Trophoblast cell (in vitro differentiated cells and primary cell): Measurements from ENCODE around the gene NPIPB2.

Source experiments
- DNase-seq, 2 donors: peaks; one replicate each; pipeline ENCODE4 v3.0.0-alpha.2; 2016
- H2AFZ ChIP-seq: 2 replicates; pipeline ENCODE4 v1.6.1; 2013; ENCODE audit warnings: low read length, moderate library complexity, mild to moderate bottlenecking; ENCODE audit not compliant: insufficient read depth, poor library complexity
- H2AK5ac ChIP-seq: 2 replicates; pipeline ENCODE4 v1.6.1; 2013; ENCODE audit warnings: mild to moderate bottlenecking, low read length
- H2BK120ac ChIP-seq: 2 replicates; pipeline ENCODE4 v1.6.1; 2013; ENCODE audit warnings: low read length, mild to moderate bottlenecking, moderate library complexity; ENCODE audit not compliant: insufficient read depth, poor library complexity
- H2BK12ac ChIP-seq: 2 replicates; pipeline ENCODE4 v1.6.1; 2013; ENCODE audit warnings: mild to moderate bottlenecking, low read length, moderate library complexity
- H2BK5ac ChIP-seq: 2 replicates; pipeline ENCODE4 v1.6.1; 2013; ENCODE audit warnings: low read length, low read depth, moderate library complexity, mild to moderate bottlenecking; ENCODE audit not compliant: poor library complexity
- H3K14ac ChIP-seq: 2 replicates; pipeline ENCODE4 v1.6.1; 2013; ENCODE audit warnings: mild to moderate bottlenecking, low read length
- H3K18ac ChIP-seq: 2 replicates; pipeline ENCODE4 v1.6.1; 2013; ENCODE audit warnings: mild to moderate bottlenecking, low read length
- H3K23ac ChIP-seq: 2 replicates; pipeline ENCODE4 v1.6.1; 2013; ENCODE audit warnings: low read length
- H3K27ac ChIP-seq: 2 replicates; pipeline ENCODE4 v1.5.1; 2013; ENCODE audit warnings: low read depth, mild to moderate bottlenecking, inconsistent platforms, low read length, moderate library complexity
- H3K27me3 ChIP-seq: 2 replicates; pipeline ENCODE4 v1.6.1; 2013; ENCODE audit warnings: inconsistent platforms, mild to moderate bottlenecking, low read length, moderate library complexity; ENCODE audit not compliant: insufficient read depth
- H3K36me3 ChIP-seq, 2 experiments: 1 replicate in 1 of 2; 2 replicates in 1 of 2; pipeline ENCODE4 v1.6.1; 2013; ENCODE audit warnings: low read length in 2 of 2, mild to moderate bottlenecking in 2 of 2, moderate library complexity in 1 of 2; ENCODE audit not compliant: insufficient read depth in 2 of 2, control insufficient read depth in 1 of 2
- H3K4ac ChIP-seq: 2 replicates; pipeline ENCODE4 v1.6.1; 2013; ENCODE audit warnings: low read depth, mild to moderate bottlenecking, low read length, moderate library complexity
- H3K4me1 ChIP-seq, 2 experiments: 1 replicate in 1 of 2; 2 replicates in 1 of 2; pipeline ENCODE4 v1.6.1; 2013; ENCODE audit warnings: low read length in 2 of 2, mild to moderate bottlenecking in 2 of 2, moderate library complexity in 1 of 2; ENCODE audit not compliant: insufficient read depth in 2 of 2, control insufficient read depth in 1 of 2
- H3K4me2 ChIP-seq: 2 replicates; pipeline ENCODE4 v1.6.1; 2013; ENCODE audit warnings: inconsistent platforms, mild to moderate bottlenecking, low read length, moderate library complexity
- H3K4me3 ChIP-seq: 2 replicates; pipeline ENCODE4 v1.5.1; 2013; ENCODE audit warnings: mild to moderate bottlenecking, low read depth, low read length, inconsistent platforms
- H3K79me1 ChIP-seq: one replicate; pipeline ENCODE4 v1.6.1; 2013; ENCODE audit warnings: low read length
- H3K79me2 ChIP-seq: 2 replicates; pipeline ENCODE4 v1.6.1; 2013; ENCODE audit warnings: low read length, mild to moderate bottlenecking; ENCODE audit not compliant: control insufficient read depth, insufficient read depth, poor library complexity
- H3K9ac ChIP-seq: 2 replicates; pipeline ENCODE4 v1.6.1; 2013; ENCODE audit warnings: mild to moderate bottlenecking, low read length
- H3K9me3 ChIP-seq: 2 replicates; pipeline ENCODE4 v1.6.1; 2013; ENCODE audit warnings: low read depth, mild to moderate bottlenecking, control low read depth, inconsistent platforms, low read length; ENCODE audit not compliant: insufficient read depth
- H4K12ac ChIP-seq: 2 replicates; pipeline ENCODE4 v1.6.1; 2013; ENCODE audit warnings: low read depth, mild to moderate bottlenecking, low read length, moderate library complexity
- H4K8ac ChIP-seq: 2 replicates; pipeline ENCODE4 v1.6.1; 2013; ENCODE audit warnings: low read depth, mild to moderate bottlenecking, low read length, moderate library complexity
- H4K91ac ChIP-seq: one replicate; pipeline ENCODE4 v1.6.1; 2013; ENCODE audit warnings: low read depth, mild to moderate bottlenecking, low read length, moderate library complexity
- WGBS: extraction: QIAGEN DNeasy Blood & Tissue Kit; methylation state at CpG from one replicate; pipeline ENCODE4 v1.1.7; 2013; ENCODE audit warnings: missing lambda C conversion rate; ENCODE audit not compliant: insufficient read length, insufficient coverage; ENCODE audit errors: extremely low coverage; 5-methylcytosine and 5-hydroxymethylcytosine counted together

Gene NPIPB2

GRCh38 chr16:11977376-11978041 is 35.7 kb upstream of the NPIPB2 start:
- H3K4ac ChIP-seq, result no peak overlapping the region
- no peaks in the 10 kb centered on the region for H3K9me3 ChIP-seq
- no peak for DNase-seq
- H3K79me1 ChIP-seq, result peaks cover 7% of the 10 kb centered on the region
- H3K27me3 ChIP-seq, result no peaks in the 10 kb centered on the region
- no peak overlapping the region for H3K14ac ChIP-seq
- H2AK5ac ChIP-seq, result no peak overlapping the region
- H4K91ac ChIP-seq, result no peak overlapping the region
- peaks cover 3 to 12% of the 10 kb centered on the region in 2 experiments for H3K4me1 ChIP-seq
- no peak overlapping the region for H4K12ac ChIP-seq
- H2BK12ac ChIP-seq, result no peak overlapping the region
- peak overlapping the region; percentile 99 for H3K4me2 ChIP-seq
- peak overlapping the region; percentile 86 for H3K4me3 ChIP-seq
- H3K27ac ChIP-seq, result no peak overlapping the region
- H3K23ac ChIP-seq, result no peak overlapping the region
- peaks cover 5% of the 10 kb centered on the region for H3K79me2 ChIP-seq
- no peak overlapping the region for H3K9ac ChIP-seq
- H2BK120ac ChIP-seq, result no peak overlapping the region
- H4K8ac ChIP-seq, result no peak overlapping the region
- H3K18ac ChIP-seq, result no peak overlapping the region
- H3K36me3 ChIP-seq, result no peaks in the 10 kb centered on the region
- no peak overlapping the region for H2BK5ac ChIP-seq
- no peak overlapping the region for H2AFZ ChIP-seq
- no CpG with 5 or more reads among the region's 12 CpGs for WGBS

GRCh38 chr16:11976850-11977375 is 35.1 kb upstream of the NPIPB2 start:
- peaks cover 3 to 12% of the 10 kb centered on the region in 2 experiments for H3K4me1 ChIP-seq
- H3K79me2 ChIP-seq, result peaks cover 5% of the 10 kb centered on the region
- H2AFZ ChIP-seq, result peak overlapping the region; percentile 92
- H4K91ac ChIP-seq, result peak overlapping the region; percentile 82
- H3K14ac ChIP-seq, result peak overlapping the region; percentile 80
- H3K79me1 ChIP-seq, result peaks cover 7% of the 10 kb centered on the region
- H3K23ac ChIP-seq, result no peak overlapping the region
- DNase-seq, result no peak
- no peak overlapping the region for H3K27ac ChIP-seq
- H3K9me3 ChIP-seq, result no peaks in the 10 kb centered on the region
- peak overlapping the region; percentile 99 for H3K4me2 ChIP-seq
- H3K36me3 ChIP-seq, result no peaks in the 10 kb centered on the region
- H2BK5ac ChIP-seq, result peak overlapping the region; percentile 47
- no peak overlapping the region for H2BK12ac ChIP-seq
- peak overlapping the region; percentile 22 for H4K12ac ChIP-seq
- H3K4ac ChIP-seq, result peak overlapping the region; percentile 76
- H3K9ac ChIP-seq, result peak overlapping the region; percentile 87
- H4K8ac ChIP-seq, result peak overlapping the region; percentile 85
- no peaks in the 10 kb centered on the region for H3K27me3 ChIP-seq
- H3K18ac ChIP-seq, result peak overlapping the region; percentile 92
- H3K4me3 ChIP-seq, result peak overlapping the region; percentile 86
- no CpG with 5 or more reads among the region's 22 CpGs for whole genome bisulfite sequencing
- peak overlapping the region; percentile 81 for H2BK120ac ChIP-seq
- peak overlapping the region; percentile 20 for H2AK5ac ChIP-seq

- Histone ChIP-seq H4K8ac (no peak overlapping the region), H3K14ac (no peak overlapping the region), H4K91ac (no peak overlapping the region), H3K9ac (no peak overlapping the region), H2BK120ac (no peak overlapping the region), H2BK12ac (no peak overlapping the region), H3K18ac (no peak overlapping the region), H2AK5ac (no peak overlapping the region), H3K79me1 (peaks cover 7% of the 10 kb centered on the region), H3K4me1 (peaks cover 3 to 12% of the 10 kb centered on the region in 2 experiments), H3K36me3 (no peaks in the 10 kb centered on the region), H2AFZ (no peak overlapping the region), H3K27ac (no peak overlapping the region), H3K9me3 (no peaks in the 10 kb centered on the region), H3K27me3 (no peaks in the 10 kb centered on the region), H2BK5ac (no peak overlapping the region), H3K4me2 (no peak overlapping the region), H4K12ac (no peak overlapping the region), H3K23ac (no peak overlapping the region), H3K4me3 (no peak overlapping the region), H3K79me2 (peaks cover 5% of the 10 kb centered on the region), H3K4ac (no peak overlapping the region)
- peak in 1 of 2 donors; percentile 49 for DNase-seq
- WGBS, result no CpG with 5 or more reads among the region's 5 CpGs
Observed at GRCh38 chr16:11973070-11973469, 31.2 kb upstream of the NPIPB2 start.

- Histone ChIP-seq H3K27ac (no peak overlapping the region), H3K18ac (no peak overlapping the region), H2BK12ac (no peak overlapping the region), H2BK120ac (no peak overlapping the region), H3K79me1 (peaks cover 7% of the 10 kb centered on the region), H4K12ac (no peak overlapping the region), H3K4ac (no peak overlapping the region), H3K14ac (no peak overlapping the region), H2AFZ (no peak overlapping the region), H3K36me3 (no peaks in the 10 kb centered on the region), H4K8ac (no peak overlapping the region), H2BK5ac (no peak overlapping the region), H2AK5ac (no peak overlapping the region), H3K27me3 (no peaks in the 10 kb centered on the region), H4K91ac (no peak overlapping the region), H3K4me3 (no peak overlapping the region), H3K4me2 (no peak overlapping the region), H3K79me2 (peaks cover 5% of the 10 kb centered on the region), H3K4me1 (peaks cover 3 to 6% of the 10 kb centered on the region in 2 experiments), H3K23ac (no peak overlapping the region), H3K9me3 (no peaks in the 10 kb centered on the region), H3K9ac (no peak overlapping the region)
- no CpG with 5 or more reads among the region's 11 CpGs for WGBS
- peak in 1 of 2 donors; percentile 52 for DNase-seq
Observed at GRCh38 chr16:11972128-11972527, 30.3 kb upstream of the NPIPB2 start.
